ENCODE results near the gene ZMYND11. TPM values are rescaled to one million over a fixed set of nuclear protein-coding genes. Genes with fewer than 3 reads are reported as not detected.

The ZMYND11 gene
- total RNA-seq, 1 donor from 2014 or later: 41.6 TPM

DNA sequence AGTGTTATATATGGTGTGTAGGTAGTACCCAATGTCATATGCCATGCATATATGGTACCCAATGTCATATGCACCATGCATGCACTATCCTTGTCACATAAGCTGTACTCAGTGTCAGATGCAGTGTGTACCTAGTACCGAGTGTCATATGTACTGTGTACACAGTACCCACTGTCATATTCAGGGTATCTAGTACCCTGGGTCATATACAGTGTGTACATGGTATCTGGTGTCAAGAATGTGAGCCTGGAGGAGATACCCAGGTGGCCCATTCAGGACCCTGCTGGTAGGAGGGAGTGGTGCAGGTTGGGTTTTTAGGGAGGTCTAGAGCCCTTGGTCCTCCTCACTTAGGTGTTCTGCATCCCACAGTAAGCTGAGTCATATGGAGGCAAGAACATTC is 1.8 kb downstream of the ZMYND11 start:
- DNase-seq (ENCODE audit: low spot score): peak; percentile 54
- no peak overlapping the region for H3K27ac Mint-ChIP-seq (ENCODE audit: unreplicated experiment)
- TF ChIP-seq, protein P1, sequence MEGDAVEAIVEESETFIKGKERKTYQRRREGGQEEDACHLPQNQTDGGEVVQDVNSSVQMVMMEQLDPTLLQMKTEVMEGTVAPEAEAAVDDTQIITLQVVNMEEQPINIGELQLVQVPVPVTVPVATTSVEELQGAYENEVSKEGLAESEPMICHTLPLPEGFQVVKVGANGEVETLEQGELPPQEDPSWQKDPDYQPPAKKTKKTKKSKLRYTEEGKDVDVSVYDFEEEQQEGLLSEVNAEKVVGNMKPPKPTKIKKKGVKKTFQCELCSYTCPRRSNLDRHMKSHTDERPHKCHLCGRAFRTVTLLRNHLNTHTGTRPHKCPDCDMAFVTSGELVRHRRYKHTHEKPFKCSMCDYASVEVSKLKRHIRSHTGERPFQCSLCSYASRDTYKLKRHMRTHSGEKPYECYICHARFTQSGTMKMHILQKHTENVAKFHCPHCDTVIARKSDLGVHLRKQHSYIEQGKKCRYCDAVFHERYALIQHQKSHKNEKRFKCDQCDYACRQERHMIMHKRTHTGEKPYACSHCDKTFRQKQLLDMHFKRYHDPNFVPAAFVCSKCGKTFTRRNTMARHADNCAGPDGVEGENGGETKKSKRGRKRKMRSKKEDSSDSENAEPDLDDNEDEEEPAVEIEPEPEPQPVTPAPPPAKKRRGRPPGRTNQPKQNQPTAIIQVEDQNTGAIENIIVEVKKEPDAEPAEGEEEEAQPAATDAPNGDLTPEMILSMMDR (IDR thresholded peaks at IDR 0.05; ENCODE audit: unreplicated experiment): peak; percentile 72
- H3K9me3 Mint-ChIP-seq (ENCODE audit: unreplicated experiment): no peaks in the 10 kb centered on the region
- H3K4me3 Mint-ChIP-seq (ENCODE audit: unreplicated experiment): peak overlapping the region; percentile 96
- peaks cover 3% of the 10 kb centered on the region for H3K36me3 Mint-ChIP-seq (ENCODE audit: low read depth, unreplicated experiment)
- peaks cover 14% of the 10 kb centered on the region for H3K4me1 Mint-ChIP-seq (ENCODE audit: unreplicated experiment)
- peaks cover 14% of the 10 kb centered on the region for H3K27me3 Mint-ChIP-seq (ENCODE audit: unreplicated experiment)

DNA sequence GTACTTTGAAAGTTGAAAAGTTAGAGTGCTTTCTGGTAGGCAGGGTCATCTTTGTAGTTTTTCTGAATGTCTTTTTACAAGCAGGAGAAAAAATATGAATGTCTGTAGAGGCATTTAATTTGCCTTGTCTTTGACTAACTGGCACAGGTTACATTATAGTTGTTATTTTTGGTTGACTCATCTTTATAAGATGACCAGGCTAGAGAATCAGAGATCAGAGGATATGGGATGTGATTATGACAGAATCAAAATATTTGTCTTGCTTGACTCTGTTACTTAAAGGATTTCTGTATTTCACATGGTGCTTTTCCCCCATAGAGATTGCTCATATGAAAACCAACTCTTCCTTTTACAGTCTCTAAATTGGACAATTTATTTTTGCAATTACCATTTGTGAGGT is 2.4 kb downstream of the ZMYND11 start:
- Mint-ChIP-seq H3K36me3 (ENCODE audit: low read depth, unreplicated experiment) (peaks cover 3% of the 10 kb centered on the region), H3K9me3 (ENCODE audit: unreplicated experiment) (no peaks in the 10 kb centered on the region), H3K27me3 (ENCODE audit: unreplicated experiment) (peaks cover 14% of the 10 kb centered on the region), H3K27ac (ENCODE audit: unreplicated experiment) (no peak overlapping the region), H3K4me3 (ENCODE audit: unreplicated experiment) (no peak overlapping the region), H3K4me1 (ENCODE audit: unreplicated experiment) (peaks cover 13% of the 10 kb centered on the region)
- DNase-seq (ENCODE audit: low spot score): no peak
- TF ChIP-seq, protein P1 (IDR thresholded peaks at IDR 0.05; ENCODE audit: unreplicated experiment): no peak

DNA sequence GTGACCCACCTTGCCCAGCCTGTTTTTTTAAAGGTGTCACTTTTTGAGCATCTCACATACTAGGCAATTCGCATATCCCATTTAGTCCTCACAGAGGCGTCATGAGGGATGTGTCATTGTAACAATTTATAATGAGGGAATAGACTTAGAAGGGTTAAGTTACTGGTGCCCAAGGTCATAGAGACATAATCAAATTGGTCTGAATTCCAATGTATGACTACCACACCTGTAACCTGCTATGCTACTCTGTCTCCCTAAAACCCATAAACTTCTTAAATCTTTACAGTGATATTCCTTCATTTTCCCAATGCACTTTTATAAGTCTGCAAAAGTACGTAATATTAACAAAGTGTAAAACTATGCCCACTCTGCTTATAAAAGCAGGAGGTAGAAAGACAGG is 7.1 kb downstream of the ZMYND11 start:
- Mint-ChIP-seq H3K4me1 (ENCODE audit: unreplicated experiment) (peaks cover 2% of the 10 kb centered on the region), H3K27me3 (ENCODE audit: unreplicated experiment) (no peaks in the 10 kb centered on the region), H3K9me3 (ENCODE audit: unreplicated experiment) (no peaks in the 10 kb centered on the region), H3K36me3 (ENCODE audit: low read depth, unreplicated experiment) (no peaks in the 10 kb centered on the region), H3K27ac (ENCODE audit: unreplicated experiment) (no peak overlapping the region), H3K4me3 (ENCODE audit: unreplicated experiment) (no peak overlapping the region)
- TF ChIP-seq, protein P1 (IDR thresholded peaks at IDR 0.05; ENCODE audit: unreplicated experiment): no peak
- no peak for DNase-seq (ENCODE audit: low spot score)

GRCh38 chr10:152915-153314 is 17.7 kb downstream of the ZMYND11 start:
- Mint-ChIP-seq H3K4me1 (ENCODE audit: unreplicated experiment) (peaks cover 3% of the 10 kb centered on the region), H3K4me3 (ENCODE audit: unreplicated experiment) (no peak overlapping the region), H3K9me3 (ENCODE audit: unreplicated experiment) (no peaks in the 10 kb centered on the region), H3K36me3 (ENCODE audit: low read depth, unreplicated experiment) (peaks cover 5% of the 10 kb centered on the region), H3K27me3 (ENCODE audit: unreplicated experiment) (peaks cover 2% of the 10 kb centered on the region), H3K27ac (ENCODE audit: unreplicated experiment) (no peak overlapping the region)
- TF ChIP-seq, protein P1 (IDR thresholded peaks at IDR 0.05; ENCODE audit: unreplicated experiment): no peak
- DNase-seq (ENCODE audit: low spot score): no peak

- H3K27ac Mint-ChIP-seq (ENCODE audit: unreplicated experiment): no peak overlapping the region
Observed at GRCh38 chr10:154348-154747, 19.1 kb downstream of the ZMYND11 start.

More at GRCh38 chr10:154348-154747, 19.1 kb downstream of the ZMYND11 start:
- H3K36me3 Mint-ChIP-seq (ENCODE audit: low read depth, unreplicated experiment): peaks cover 5% of the 10 kb centered on the region
- H3K4me1 Mint-ChIP-seq (ENCODE audit: unreplicated experiment): peaks cover 3% of the 10 kb centered on the region
- TF ChIP-seq, protein P1 (IDR thresholded peaks at IDR 0.05; ENCODE audit: unreplicated experiment): no peak
- H3K27me3 Mint-ChIP-seq (ENCODE audit: unreplicated experiment): peaks cover 2% of the 10 kb centered on the region
- no peaks in the 10 kb centered on the region for H3K9me3 Mint-ChIP-seq (ENCODE audit: unreplicated experiment)
- DNase-seq (ENCODE audit: low spot score): no peak
- no peak overlapping the region for H3K4me3 Mint-ChIP-seq (ENCODE audit: unreplicated experiment)

Data from endothelial cell (in vitro differentiated cells).